Nasal cavity respiratory epithelium epithelial cell of viscerocranial mucosa (primary cell): Measurements from ENCODE around the gene REG1B. TPM values are rescaled to one million over a fixed set of nuclear protein-coding genes. Genes with fewer than 3 reads are reported as not detected.

Experiments
- total RNA-seq: library from RNA; depleted of rRNA; stranded (reverse); fragments of >200 nt; gene quantifications from 2 replicates; pipeline ENCODE4 v1.2.3, GENCODE V29; 2014

REG1B gene
- total RNA-seq: not detected in 2 replicates

DNA sequence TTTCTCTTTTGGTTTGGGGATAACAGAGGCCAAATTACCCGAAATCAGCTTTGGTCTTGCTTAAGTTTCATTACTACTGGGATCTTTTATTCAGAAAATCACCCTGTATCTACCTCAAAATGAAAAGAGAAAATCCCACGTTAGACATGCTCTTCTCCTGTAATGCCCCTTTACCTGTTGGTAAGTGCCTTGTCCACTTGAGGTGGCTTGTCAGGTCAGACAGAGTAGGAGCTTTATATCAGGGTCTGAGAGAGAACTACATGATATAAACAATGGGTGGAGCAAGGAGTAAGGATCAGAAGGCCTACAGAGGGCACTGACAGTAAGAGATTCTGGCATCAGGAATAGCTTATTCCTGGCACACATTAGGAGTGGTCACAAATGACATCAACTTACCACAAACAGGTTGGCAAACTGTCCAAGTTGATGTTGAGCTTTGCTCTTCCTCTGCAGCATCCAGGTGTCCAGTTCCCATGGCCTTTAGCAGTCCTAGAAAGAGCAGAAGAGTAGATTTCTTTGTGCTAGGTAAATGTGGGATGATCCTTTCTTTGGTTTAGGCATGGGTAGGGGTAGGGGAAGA, at the start of gene REG1B:
TSS of gene REG1B (minus strand) at position 209 of the 580 bp plus-strand sequence. CDS start 381 bp downstream, outside the sequence.

GRCh38 chr2:79120194-79120713, 32.5 kb upstream of the REG1B start, which contains the start of gene REG1A:
Gene REG1A (plus strand): TSS chr2:79120488. CDS start chr2:79120862, 374 bp downstream.

Other genes with a start within 250 kb of the REG1B start
- gene REG3G, start 62.3 kb downstream of the REG1B start, total RNA-seq: not detected in 2 replicates
- not detected in 2 replicates for gene REG1A, start 32.5 kb upstream of the REG1B start, total RNA-seq
- not detected in 2 replicates for gene REG3A, start 71.8 kb upstream of the REG1B start, total RNA-seq